Liver (tissue), 9 donors: ENCODE measurements around the gene PDCD7. TPM values are rescaled to one million over a fixed set of nuclear protein-coding genes. Genes with fewer than 3 reads are reported as not detected.

Source experiments
- DNase-seq: peaks from one replicate; pipeline ENCODE4 v3.0.0-alpha.2; 2017; ENCODE audit warnings: low spot score
- H3K27ac ChIP-seq, 2 donors: one replicate each; pipeline ENCODE4 v1.7.0; 2013; ENCODE audit warnings: inconsistent platforms in 2 of 2, low read length in 2 of 2, control low read depth in 1 of 2, low read depth in 1 of 2, mild to moderate bottlenecking in 1 of 2
- H3K27me3 ChIP-seq, 4 donors: one replicate each; pipeline versions ENCODE4 v1.6.1 to v1.7.0; 2013; ENCODE audit warnings: low read length in 3 of 4, inconsistent platforms in 1 of 4, mild to moderate bottlenecking in 1 of 4, moderate library complexity in 1 of 4; ENCODE audit not compliant: control insufficient read depth in 4 of 4, insufficient read depth in 4 of 4
- H3K36me3 ChIP-seq, 4 donors: one replicate each; pipeline versions ENCODE4 v1.6.1 to v1.7.0; 2013; ENCODE audit warnings: low read length in 3 of 4, mild to moderate bottlenecking in 3 of 4, low read depth in 1 of 4, moderate library complexity in 1 of 4; ENCODE audit not compliant: control insufficient read depth in 4 of 4, insufficient read depth in 3 of 4
- H3K4me1 ChIP-seq, 4 donors: one replicate each; pipeline versions ENCODE4 v1.6.1 to v1.7.0; 2013; ENCODE audit warnings: low read length in 3 of 4, mild to moderate bottlenecking in 3 of 4, moderate library complexity in 1 of 4; ENCODE audit not compliant: control insufficient read depth in 4 of 4, insufficient read depth in 4 of 4
- H3K4me3 ChIP-seq, 3 donors: one replicate each; pipeline versions ENCODE4 v1.6.1 to v1.7.0; 2013; ENCODE audit warnings: low read length in 3 of 3, control low read depth in 1 of 3, low read depth in 1 of 3, mild to moderate bottlenecking in 1 of 3
- H3K9ac ChIP-seq, 2 donors: one replicate each; pipeline ENCODE4 v1.7.0; 2013; ENCODE audit warnings: low read length in 2 of 2, mild to moderate bottlenecking in 2 of 2, moderate library complexity in 2 of 2, control low read depth in 1 of 2, low read depth in 1 of 2
- H3K9me3 ChIP-seq, 4 donors: one replicate each; pipeline versions ENCODE4 v1.6.1 to v1.7.0; 2013; ENCODE audit warnings: low read length in 3 of 4; ENCODE audit not compliant: control insufficient read depth in 4 of 4
- ATF3 ChIP-seq: IDR thresholded peaks from 2 replicates; pipeline ENCODE4 v1.6.1; 2016; ENCODE audit warnings: antibody characterized with exemption
- CTCF ChIP-seq: fragments of 150-350 bp; IDR thresholded peaks from 2 replicates; pipeline ENCODE4 v1.5.1; 2017; ENCODE audit warnings: improper control_type of control experiment, low read depth, low read length; ENCODE audit not compliant: missing input control
- EGR1 ChIP-seq, 2 donors: IDR thresholded peaks; 2 replicates each; pipeline ENCODE4 v1.6.1; 2016 to 2018; ENCODE audit warnings: antibody characterized with exemption in 2 of 2, low read depth in 2 of 2
- FOXA1 ChIP-seq: IDR thresholded peaks from 2 replicates; pipeline ENCODE4 v1.6.1; 2016; ENCODE audit warnings: antibody characterized with exemption
- FOXA2 ChIP-seq: IDR thresholded peaks from 2 replicates; pipeline ENCODE4 v1.6.1; 2016; ENCODE audit warnings: antibody characterized with exemption
- HNF4A ChIP-seq, 2 donors: conservative IDR thresholded peaks; 2 replicates each; pipeline ENCODE4 v1.6.1; 2016; ENCODE audit warnings: antibody characterized with exemption in 2 of 2, mild to moderate bottlenecking in 2 of 2
- HNF4G ChIP-seq: IDR thresholded peaks from 2 replicates; pipeline ENCODE4 v1.6.1; 2016; ENCODE audit warnings: antibody characterized with exemption
- NR2F2 ChIP-seq: IDR thresholded peaks from 2 replicates; pipeline ENCODE4 v1.6.1; 2016; ENCODE audit warnings: antibody characterized with exemption
- REST ChIP-seq: IDR thresholded peaks from 2 replicates; pipeline ENCODE4 v1.6.1; 2016; ENCODE audit warnings: antibody characterized with exemption, mild to moderate bottlenecking
- RXRA ChIP-seq, 2 donors: IDR thresholded peaks; 2 replicates each; pipeline ENCODE4 v1.6.1; 2017 to 2018; ENCODE audit warnings: antibody characterized with exemption in 2 of 2, mild to moderate bottlenecking in 1 of 2
- SP1 ChIP-seq: IDR thresholded peaks from 2 replicates; pipeline ENCODE4 v1.6.1; 2018; ENCODE audit warnings: antibody characterized with exemption, mild to moderate bottlenecking
- TAF1 ChIP-seq: conservative IDR thresholded peaks from 2 replicates; pipeline ENCODE4 v1.6.1; 2016; ENCODE audit warnings: antibody characterized with exemption, mild to moderate bottlenecking
- YY1 ChIP-seq: IDR thresholded peaks from 2 replicates; pipeline ENCODE4 v1.6.1; 2016; ENCODE audit warnings: antibody characterized with exemption, mild to moderate bottlenecking
- ZBTB33 ChIP-seq: IDR thresholded peaks from 2 replicates; pipeline ENCODE4 v1.6.1; 2016; ENCODE audit warnings: antibody characterized with exemption
- WGBS: extraction: QIAGEN DNeasy Blood & Tissue Kit; methylation state at CpG from one replicate; pipeline ENCODE4 v1.1.7; 2013; 5-methylcytosine and 5-hydroxymethylcytosine counted together
- polyA plus RNA-seq, 2 donors: library from polyadenylated mRNA; stranded (reverse) in 1 of 2; unstranded in 1 of 2; fragments of 200-250 nt in 1 of 2; fragments of >200 nt in 1 of 2; fragmentation: Nextera tagmentation in 1 of 2; extraction: Ambion mirVana in 1 of 2; gene quantifications; one replicate each; pipeline versions ENCODE4 v1.2.1 to v1.2.3, GENCODE V29; 2013 to 2015
- total RNA-seq, 2 donors: library from RNA; depleted of rRNA; stranded (reverse); fragments of >200 nt; gene quantifications; one replicate each; pipeline ENCODE4 v1.2.3, GENCODE V29; 2014
- donor health status: healthy.
- donor health status: healthy.
- donor health status: healthy.
- donor health status: healthy.
- donor health status: healthy.

PDCD7 gene
- total and polyA plus RNA-seq, 4 donors: 3.0 to 9.5 (median 6.7) TPM

GRCh38 chr15:65072027-65072426 lies 61.6 kb downstream of the PDCD7 start:
- 78% methylated on average over 1 of the region's 1 CpG for WGBS
- no peak for TF ChIP-seq ZBTB33
- Histone ChIP-seq H3K27ac (no peak overlapping the region), H3K4me3 (no peak overlapping the region), H3K27me3 (no peaks in the 10 kb centered on the region), H3K9me3 (no peaks in the 10 kb centered on the region), H3K9ac (no peak overlapping the region), H3K36me3 (no peaks in the 10 kb centered on the region), H3K4me1 (peaks cover 0 to 2% (median 0%) of the 10 kb centered on the region in 4 donors)
- no peak for DNase-seq

GRCh38 chr15:65071381-65071811 lies 62.2 kb downstream of the PDCD7 start:
- DNase-seq: no peak
- no peak overlapping the region for H3K4me3 ChIP-seq
- TF ChIP-seq REST: no peak
- TF ChIP-seq HNF4A (conservative IDR thresholded peaks at IDR 0.05): no peak
- TF ChIP-seq FOXA1: no peak
- TF ChIP-seq SP1: no peak
- no peak for TF ChIP-seq HNF4G
- no peak for TF ChIP-seq FOXA2
- TF ChIP-seq TAF1: no peak
- TF ChIP-seq YY1: no peak
- TF ChIP-seq RXRA (IDR thresholded peaks at IDR 0.05): no peak
- no peak for TF ChIP-seq EGR1 (IDR thresholded peaks at IDR 0.05; ENCODE audit: low read depth in 2 of 2)
- TF ChIP-seq ATF3: no peak
- no peak for TF ChIP-seq NR2F2
- TF ChIP-seq ZBTB33: no peak
- no peak for TF ChIP-seq CTCF
- H3K9me3 ChIP-seq: no peaks in the 10 kb centered on the region
- H3K36me3 ChIP-seq: no peaks in the 10 kb centered on the region
- H3K4me1 ChIP-seq: peaks cover 0 to 2% (median 0%) of the 10 kb centered on the region in 4 donors
- WGBS: 86% methylated on average over 5 of the region's 5 CpGs
- no peak overlapping the region for H3K27ac ChIP-seq
- H3K27me3 ChIP-seq: no peaks in the 10 kb centered on the region
- no peak overlapping the region for H3K9ac ChIP-seq
